HL-60 (cell line): ENCODE results near the gene ARNT2.

Experiments
- CTCF ChIP-seq: IDR thresholded peaks from one replicate; pipeline ENCODE4 v1.5.1; 2011; ENCODE audit warnings: low read length, control low read depth, inconsistent platforms; ENCODE audit not compliant: insufficient read depth
- GABPA ChIP-seq: IDR thresholded peaks from 2 replicates; pipeline ENCODE4 v1.6.1; 2012; ENCODE audit warnings: low read depth
- POLR2AphosphoS5 ChIP-seq: IDR thresholded peaks from 2 replicates; pipeline ENCODE4 v1.6.1; 2012; ENCODE audit warnings: low read depth
- TF ChIP-seq, protein P1 (sequence below): IDR thresholded peaks from 2 replicates; pipeline ENCODE4 v1.6.1; 2012; ENCODE audit warnings: low read depth; ENCODE audit not compliant: insufficient replicate concordance

DNA sequence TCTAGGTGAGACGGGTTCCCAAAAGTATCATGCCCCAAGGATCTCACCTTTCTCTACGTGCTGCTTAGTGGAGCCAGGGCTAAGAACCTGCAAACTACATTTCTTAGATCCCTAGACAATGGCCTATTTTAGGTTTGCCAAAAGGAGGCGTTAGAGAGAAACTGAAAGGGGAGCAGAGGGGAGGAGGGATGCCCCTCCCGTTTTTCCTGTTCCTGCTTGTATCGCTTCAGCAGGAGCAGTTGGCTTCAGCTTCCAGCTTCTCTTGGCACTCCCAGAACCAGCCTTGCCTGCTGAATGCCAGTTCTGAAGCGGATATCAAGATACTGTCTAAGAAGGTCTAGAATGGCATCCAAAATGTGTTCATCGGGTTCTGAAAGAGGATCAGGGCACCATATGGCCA lies 232.5 kb downstream of the ARNT2 start:
- TF ChIP-seq CTCF: no peak
- TF ChIP-seq, protein P1, sequence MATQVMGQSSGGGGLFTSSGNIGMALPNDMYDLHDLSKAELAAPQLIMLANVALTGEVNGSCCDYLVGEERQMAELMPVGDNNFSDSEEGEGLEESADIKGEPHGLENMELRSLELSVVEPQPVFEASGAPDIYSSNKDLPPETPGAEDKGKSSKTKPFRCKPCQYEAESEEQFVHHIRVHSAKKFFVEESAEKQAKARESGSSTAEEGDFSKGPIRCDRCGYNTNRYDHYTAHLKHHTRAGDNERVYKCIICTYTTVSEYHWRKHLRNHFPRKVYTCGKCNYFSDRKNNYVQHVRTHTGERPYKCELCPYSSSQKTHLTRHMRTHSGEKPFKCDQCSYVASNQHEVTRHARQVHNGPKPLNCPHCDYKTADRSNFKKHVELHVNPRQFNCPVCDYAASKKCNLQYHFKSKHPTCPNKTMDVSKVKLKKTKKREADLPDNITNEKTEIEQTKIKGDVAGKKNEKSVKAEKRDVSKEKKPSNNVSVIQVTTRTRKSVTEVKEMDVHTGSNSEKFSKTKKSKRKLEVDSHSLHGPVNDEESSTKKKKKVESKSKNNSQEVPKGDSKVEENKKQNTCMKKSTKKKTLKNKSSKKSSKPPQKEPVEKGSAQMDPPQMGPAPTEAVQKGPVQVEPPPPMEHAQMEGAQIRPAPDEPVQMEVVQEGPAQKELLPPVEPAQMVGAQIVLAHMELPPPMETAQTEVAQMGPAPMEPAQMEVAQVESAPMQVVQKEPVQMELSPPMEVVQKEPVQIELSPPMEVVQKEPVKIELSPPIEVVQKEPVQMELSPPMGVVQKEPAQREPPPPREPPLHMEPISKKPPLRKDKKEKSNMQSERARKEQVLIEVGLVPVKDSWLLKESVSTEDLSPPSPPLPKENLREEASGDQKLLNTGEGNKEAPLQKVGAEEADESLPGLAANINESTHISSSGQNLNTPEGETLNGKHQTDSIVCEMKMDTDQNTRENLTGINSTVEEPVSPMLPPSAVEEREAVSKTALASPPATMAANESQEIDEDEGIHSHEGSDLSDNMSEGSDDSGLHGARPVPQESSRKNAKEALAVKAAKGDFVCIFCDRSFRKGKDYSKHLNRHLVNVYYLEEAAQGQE: no peak
- TF ChIP-seq POLR2AphosphoS5: no peak
- TF ChIP-seq GABPA: no peak
